MM.1S (cell line): ENCODE measurements around the gene GTPBP6.

ENCODE experiments used
- EZH2 ChIP-seq: fragments of 300-600 bp; sonication (generic); optimal IDR thresholded peaks from 2 replicates; pipeline ENCODE3; 2017; ENCODE audit warnings: low read depth, mild to moderate bottlenecking, antibody characterized with exemption, low read length, mixed read lengths
- EZH2phosphoT487 ChIP-seq: fragments of 300-600 bp; sonication (generic); IDR thresholded peaks from 2 replicates; pipeline ENCODE4 v1.6.1; 2018; ENCODE audit warnings: antibody characterized with exemption, low read length
- TF ChIP-seq, protein P1 (sequence below): fragments of 300-600 bp; sonication (generic); IDR thresholded peaks from 2 replicates; pipeline ENCODE4 v1.5.1; 2016; ENCODE audit warnings: antibody characterized with exemption, low read length, mixed read lengths

DNA sequence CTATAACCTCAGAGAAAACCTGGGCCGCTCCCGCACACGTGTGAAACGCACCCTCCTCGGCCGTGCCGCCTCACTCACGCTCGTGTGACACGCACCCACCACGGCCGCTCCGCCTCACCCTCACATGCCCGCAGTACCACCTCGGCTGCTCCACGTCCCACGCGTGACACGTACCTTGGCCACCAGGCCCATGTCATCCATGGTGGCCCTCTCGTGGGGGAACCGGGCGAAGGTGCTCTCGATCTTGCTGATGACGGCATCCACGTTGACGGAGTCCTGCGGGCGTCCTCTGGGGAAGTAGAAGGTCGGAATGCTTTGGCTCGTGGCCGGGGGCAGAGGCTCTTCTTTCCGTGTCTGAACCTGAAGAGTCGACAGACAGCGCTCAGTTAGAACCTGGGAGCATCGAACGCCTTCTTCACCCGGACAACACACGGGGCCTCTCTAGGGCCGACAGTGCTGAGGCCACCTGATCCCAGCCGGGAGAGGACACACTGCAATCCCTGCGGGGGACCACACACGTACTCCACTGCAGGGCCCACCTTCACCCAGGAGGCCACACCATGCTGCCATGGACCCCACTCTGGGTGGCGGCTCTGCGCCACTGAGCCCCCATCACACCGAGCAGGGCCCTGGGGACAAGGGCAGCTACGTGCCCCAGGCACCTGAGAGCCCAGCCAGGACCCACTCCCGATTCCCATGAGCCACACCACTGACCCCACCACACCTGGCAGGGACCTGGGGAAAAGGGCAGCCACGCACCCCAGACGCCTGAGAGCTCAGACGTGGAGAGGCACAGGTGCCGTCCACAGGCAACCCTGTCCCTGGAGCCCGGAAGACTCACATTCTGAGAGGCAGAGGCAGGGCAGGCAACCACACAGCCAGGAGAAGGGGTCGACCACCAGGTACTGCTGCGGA lies 42.9 kb upstream of the GTPBP6 start:
- TF ChIP-seq, protein P1, sequence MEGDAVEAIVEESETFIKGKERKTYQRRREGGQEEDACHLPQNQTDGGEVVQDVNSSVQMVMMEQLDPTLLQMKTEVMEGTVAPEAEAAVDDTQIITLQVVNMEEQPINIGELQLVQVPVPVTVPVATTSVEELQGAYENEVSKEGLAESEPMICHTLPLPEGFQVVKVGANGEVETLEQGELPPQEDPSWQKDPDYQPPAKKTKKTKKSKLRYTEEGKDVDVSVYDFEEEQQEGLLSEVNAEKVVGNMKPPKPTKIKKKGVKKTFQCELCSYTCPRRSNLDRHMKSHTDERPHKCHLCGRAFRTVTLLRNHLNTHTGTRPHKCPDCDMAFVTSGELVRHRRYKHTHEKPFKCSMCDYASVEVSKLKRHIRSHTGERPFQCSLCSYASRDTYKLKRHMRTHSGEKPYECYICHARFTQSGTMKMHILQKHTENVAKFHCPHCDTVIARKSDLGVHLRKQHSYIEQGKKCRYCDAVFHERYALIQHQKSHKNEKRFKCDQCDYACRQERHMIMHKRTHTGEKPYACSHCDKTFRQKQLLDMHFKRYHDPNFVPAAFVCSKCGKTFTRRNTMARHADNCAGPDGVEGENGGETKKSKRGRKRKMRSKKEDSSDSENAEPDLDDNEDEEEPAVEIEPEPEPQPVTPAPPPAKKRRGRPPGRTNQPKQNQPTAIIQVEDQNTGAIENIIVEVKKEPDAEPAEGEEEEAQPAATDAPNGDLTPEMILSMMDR = no peak
- TF ChIP-seq EZH2 (no peak), EZH2phosphoT487 (no peak)
